ENCODE data around the gene CEP350.
A peak's percentile ranks its signal among the peaks of the same experiment; 100 is the strongest.
"Not testable (repeated sequence)": the region's sequence is repeated elsewhere in the genome, so short reads cannot be mapped to it uniquely, and the experiment has no call there.

The CEP350 gene

GRCh38 chr1:179939941-179940340 is 14.7 kb upstream of the CEP350 start:
- ATAC-seq: no peak

DNA sequence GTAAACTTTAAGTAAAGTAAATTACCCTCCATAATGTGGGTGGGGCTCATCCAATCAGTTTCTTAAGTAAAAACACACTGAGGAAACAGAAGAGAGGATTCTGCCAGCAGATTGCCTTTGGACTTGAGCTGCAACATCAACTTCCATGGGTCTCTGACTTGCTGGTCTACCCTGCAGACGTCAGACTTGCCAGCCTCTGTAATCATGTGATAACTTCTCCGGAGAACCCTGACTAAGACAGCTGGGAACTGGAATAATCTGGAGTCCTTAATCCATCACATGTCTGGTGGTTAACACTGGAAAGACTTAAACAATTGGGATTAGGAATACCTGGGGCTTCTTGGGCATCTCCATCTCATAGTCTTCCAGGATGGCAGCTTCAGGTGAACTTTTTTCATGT is 13.2 kb upstream of the CEP350 start:
- ATAC-seq: no peak

DNA sequence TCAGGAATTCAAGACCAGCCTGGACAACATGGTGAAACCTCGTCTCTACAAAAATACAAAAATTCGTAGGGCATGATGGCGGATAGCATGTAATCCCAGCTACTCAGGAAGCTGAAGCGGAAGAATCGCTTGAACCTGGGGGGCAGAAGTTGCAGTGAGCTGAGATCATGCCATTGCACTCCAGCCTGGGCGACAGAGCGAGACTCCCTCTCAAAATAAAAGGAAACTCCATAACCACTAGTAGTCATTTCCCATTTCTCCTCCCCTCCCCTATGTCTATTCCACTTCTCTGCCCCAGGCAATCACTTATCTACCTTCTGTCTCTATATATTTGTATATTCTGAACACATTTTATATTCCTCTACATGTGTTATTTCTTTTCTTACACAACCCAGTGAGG is 4.0 kb upstream of the CEP350 start:
- ATAC-seq: no peak

- ATAC-seq: no peak
These were observed 3.0 kb upstream of the CEP350 start for GRCh38 chr1:179951383-179952144.

DNA sequence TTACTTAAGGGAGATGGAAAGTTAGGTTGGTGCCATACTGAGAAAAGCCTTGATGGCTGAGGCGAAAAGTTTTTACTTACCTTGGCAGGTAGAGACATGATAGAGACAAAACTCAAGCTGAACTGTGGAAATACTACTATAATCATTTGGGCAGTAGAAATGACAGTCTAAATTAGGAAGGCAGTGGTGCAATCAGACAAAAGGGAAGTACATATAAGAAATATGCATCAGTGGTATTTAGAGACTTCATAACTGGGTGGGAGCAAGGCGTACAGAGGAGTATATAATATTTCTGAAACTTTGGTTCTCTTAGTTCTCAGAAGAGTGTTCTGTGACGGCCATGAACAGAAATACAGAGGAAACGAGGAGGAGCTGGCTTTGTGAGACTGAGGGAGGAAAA is 2.4 kb upstream of the CEP350 start:
- no peak for ATAC-seq

- ATAC-seq: peak; percentile 9 to 23
These were observed 577 bp upstream of the CEP350 start for GRCh38 chr1:179953974-179954492.

GRCh38 chr1:179955287-179955680 is 674 bp downstream of the CEP350 start:
- no peak for ATAC-seq

DNA sequence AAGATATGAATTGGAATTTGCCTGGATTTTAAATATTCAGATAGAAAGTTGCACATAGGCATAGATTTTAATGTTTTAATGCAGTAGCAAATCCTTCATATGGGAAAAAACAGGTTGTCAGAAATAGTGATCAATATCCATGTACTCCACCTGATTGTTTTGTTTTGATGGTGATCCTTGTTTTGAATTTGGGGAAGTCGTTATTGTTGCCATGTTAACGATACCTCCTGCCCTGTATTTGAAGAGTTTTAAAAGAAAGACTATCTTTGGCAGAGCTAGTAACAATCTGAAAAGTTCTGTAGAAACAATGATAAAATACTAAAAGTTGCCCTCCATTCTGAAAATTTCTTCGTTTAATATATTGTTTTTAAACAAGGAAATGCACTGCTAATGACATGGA is 1.1 kb downstream of the CEP350 start:
- ATAC-seq: no peak

DNA sequence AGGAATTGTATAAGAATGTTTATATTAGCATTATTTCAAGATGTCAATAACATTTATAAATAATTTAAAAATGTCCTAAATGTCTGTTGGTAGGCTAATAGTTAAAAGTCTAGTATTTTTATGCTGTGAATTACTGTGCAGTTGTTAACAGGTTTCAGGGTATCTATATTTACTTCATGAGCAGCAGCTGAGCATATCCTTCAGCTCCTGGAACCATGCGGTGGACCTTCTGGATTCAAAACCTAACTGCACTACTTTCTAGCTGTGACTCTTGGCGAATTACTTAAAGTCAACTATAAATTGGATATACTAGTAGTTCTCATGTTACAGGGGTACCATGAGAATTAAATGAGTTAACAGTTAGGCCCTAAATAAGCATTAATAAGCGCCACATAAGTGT is 3.7 kb downstream of the CEP350 start:
- no peak for ATAC-seq

DNA sequence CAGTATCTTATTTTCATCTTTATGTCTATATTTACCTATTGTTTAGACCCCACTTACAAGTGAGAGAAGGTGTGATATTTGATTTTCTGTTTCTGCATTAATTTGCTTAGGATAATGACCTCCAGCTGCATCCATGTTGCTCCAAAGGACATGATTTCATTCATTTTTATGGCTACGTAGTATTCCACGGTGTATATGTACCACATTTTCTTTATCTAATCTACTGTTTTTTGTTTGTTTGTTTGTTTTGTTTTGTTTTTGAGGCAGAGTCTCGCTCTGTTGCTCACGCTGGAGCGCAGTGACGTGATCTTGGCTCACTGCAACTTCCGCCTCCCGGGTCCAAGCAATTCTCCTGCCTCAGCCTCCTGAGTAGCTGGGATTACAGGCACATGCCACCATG is 7.6 kb downstream of the CEP350 start:
- ATAC-seq: not testable (repeated sequence)

- ATAC-seq: no peak
These were observed 11.9 kb downstream of the CEP350 start for GRCh38 chr1:179966551-179966950.

GRCh38 chr1:179968284-179968993 is 13.8 kb downstream of the CEP350 start:
- no peak for ATAC-seq

- no peak for ATAC-seq
These were observed 14.6 kb downstream of the CEP350 start for GRCh38 chr1:179968994-179969919.

DNA sequence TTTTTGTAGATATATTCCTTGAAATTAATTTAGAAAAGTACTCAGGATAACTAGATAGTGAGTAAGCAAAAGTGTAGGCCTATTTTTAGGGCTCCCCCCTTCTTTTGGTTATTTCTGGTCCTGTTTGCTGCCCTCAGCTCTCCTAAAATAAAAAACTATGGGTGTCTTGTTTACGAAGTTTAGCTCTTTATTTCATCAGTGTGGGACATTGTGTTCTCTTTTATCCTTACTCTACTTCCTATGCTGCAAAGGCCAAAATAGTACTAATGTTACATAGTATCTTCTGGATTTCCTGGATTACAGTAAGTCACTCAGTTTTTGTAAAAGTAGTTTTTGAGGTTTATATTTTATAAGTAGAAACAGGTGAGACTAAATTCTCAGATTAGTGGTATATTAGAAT is 15.4 kb downstream of the CEP350 start:
- ATAC-seq: no peak

GRCh38 chr1:179971563-179972496 is 17.2 kb downstream of the CEP350 start:
- no peak for ATAC-seq

GRCh38 chr1:179973198-179974110 is 18.8 kb downstream of the CEP350 start:
- ATAC-seq: no peak

DNA sequence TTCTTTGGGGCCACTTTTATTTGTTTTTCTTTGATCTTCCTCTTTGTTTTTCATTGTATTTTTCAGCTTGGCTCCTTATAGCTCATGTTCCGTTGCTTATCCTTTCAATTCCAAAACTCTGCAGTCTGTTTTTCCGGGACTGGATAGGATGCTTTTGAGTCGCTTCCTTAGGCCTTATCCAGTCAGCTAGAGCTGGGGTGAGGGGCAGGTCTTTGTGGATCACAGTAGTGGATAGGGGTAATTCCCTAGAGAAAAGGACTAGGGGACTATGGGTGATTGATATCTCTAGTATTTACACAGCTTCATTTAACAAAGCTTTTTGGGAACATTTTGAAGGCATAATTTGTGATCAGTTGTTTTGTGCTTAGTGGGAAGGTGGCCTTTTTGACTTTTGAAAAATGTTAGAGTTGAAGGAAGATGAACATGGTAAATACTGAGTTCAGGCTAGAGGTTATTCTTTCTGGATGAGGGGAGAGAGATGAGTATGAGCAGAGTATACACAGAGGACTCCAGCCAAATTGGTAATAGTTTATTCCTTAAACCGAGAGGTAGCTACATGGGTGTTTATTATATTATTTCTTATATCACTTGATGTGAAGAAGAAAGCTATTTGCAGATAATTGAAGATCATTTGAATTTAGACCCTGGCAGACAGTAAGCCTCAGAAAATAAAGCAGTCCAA is 22.5 kb downstream of the CEP350 start:
- no peak for ATAC-seq

DNA sequence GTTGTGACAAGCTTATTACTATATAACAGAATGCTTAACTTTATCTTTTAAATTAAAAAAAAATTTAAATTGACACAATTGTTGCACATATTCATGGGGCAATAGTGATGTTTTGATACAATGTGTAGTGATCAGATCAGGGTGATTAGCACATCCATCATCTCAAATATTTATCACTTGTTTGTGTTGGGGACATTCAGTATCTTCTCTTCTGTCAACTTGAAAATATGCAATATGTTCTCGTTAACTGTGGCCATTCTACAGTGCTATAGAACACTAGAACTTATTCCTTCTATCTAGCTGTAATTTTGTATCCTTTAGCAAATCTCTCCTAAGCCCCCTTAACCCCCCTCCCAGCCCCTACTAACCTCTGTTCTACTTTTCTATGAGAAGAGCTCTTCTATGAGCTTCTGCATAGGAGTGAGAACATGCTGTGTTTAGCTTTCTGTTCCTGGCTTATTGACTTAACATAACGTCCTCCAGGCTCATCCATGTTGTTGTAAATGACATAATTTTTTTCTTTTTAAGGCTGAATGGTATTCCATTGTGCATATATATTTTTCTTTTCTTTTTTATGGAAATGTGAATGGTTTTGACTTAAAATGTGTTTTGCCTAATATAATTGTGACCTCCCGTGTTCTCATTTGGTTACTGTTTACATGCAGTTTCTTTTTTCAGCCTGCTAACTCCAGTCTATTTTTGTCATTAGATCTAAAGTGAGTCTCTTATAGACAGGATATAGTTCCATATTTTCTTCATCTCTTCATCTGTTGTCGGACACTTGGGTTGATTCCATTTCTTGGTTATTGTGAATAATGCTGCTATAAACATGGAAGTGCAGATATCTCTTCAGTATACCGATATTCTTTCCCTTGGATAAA is 23.8 kb downstream of the CEP350 start:
- ATAC-seq: no peak

DNA sequence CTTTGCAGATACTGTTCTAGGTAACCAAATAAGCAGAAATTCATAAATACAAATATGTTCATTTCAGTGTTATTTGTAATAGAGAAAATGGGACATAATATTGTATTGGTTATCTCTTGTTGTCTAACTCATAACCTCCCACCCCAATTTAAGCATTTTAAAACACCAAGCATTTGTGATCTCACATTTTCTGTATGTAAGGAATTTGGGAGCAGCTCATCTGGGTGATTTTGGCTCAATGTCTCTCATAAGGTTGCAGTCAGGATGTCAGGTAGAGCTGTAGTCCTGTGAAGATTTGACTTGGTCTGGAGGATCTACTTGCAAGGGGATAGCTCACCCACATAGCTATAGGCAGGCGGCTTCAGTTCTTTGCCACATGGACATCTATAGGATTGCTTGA is 29.5 kb downstream of the CEP350 start:
- no peak for ATAC-seq

All from activated CD4-positive, CD25-positive, alpha-beta regulatory T cell treated with anti-CD3 and anti-CD28 coated beads, Interleukin-2, amount 50 U/mL, for 24 hours (primary cell).